Endothelial cell (in vitro differentiated cells): ENCODE data around the gene TBC1D1. TPM values are rescaled to one million over a fixed set of nuclear protein-coding genes. Genes with fewer than 3 reads are reported as not detected.

Experiments
- DNase-seq: peaks from one replicate; pipeline ENCODE4 v3.0.0; 2021; ENCODE audit warnings: low spot score
- H3K27ac Mint-ChIP-seq: one replicate; pipeline ENCODE4 v1.8.0; 2021; ENCODE audit warnings: mixed read lengths, inconsistent platforms; ENCODE audit not compliant: unreplicated experiment
- H3K27me3 Mint-ChIP-seq: one replicate; pipeline ENCODE4 v1.8.0; 2021; ENCODE audit warnings: mild to moderate bottlenecking, moderate library complexity, mixed read lengths, inconsistent platforms; ENCODE audit not compliant: unreplicated experiment
- H3K36me3 Mint-ChIP-seq: one replicate; pipeline ENCODE4 v1.8.0; 2021; ENCODE audit warnings: mild to moderate bottlenecking, low read depth, mixed read lengths, inconsistent platforms; ENCODE audit not compliant: unreplicated experiment
- H3K4me1 Mint-ChIP-seq: one replicate; pipeline ENCODE4 v1.8.0; 2021; ENCODE audit warnings: mild to moderate bottlenecking, mixed read lengths, inconsistent platforms; ENCODE audit not compliant: unreplicated experiment
- H3K4me3 Mint-ChIP-seq: one replicate; pipeline ENCODE4 v1.8.0; 2021; ENCODE audit warnings: mild to moderate bottlenecking, mixed read lengths, inconsistent platforms; ENCODE audit not compliant: unreplicated experiment
- H3K9me3 Mint-ChIP-seq: one replicate; pipeline ENCODE4 v1.8.0; 2021; ENCODE audit warnings: mixed read lengths, inconsistent platforms; ENCODE audit not compliant: unreplicated experiment
- total RNA-seq: library from RNA; stranded (reverse); fragmentation: NEBNext Ultra II Directional; extraction: Animal tissue kit (Norgen Biotek cat#: 25700); gene quantifications from one replicate; pipeline ENCODE4 v1.2.1, GENCODE V29; 2021; ENCODE audit not compliant: unreplicated experiment
- TF ChIP-seq, protein P1 (sequence below): fragments of 200-600 bp; sonication (generic); IDR thresholded peaks from one replicate; pipeline ENCODE4 v1.5.0; 2021; ENCODE audit warnings: antibody characterized with exemption; ENCODE audit not compliant: unreplicated experiment

The TBC1D1 gene
- total RNA-seq, 1 donor from 2014 or later, result 139 TPM

DNA sequence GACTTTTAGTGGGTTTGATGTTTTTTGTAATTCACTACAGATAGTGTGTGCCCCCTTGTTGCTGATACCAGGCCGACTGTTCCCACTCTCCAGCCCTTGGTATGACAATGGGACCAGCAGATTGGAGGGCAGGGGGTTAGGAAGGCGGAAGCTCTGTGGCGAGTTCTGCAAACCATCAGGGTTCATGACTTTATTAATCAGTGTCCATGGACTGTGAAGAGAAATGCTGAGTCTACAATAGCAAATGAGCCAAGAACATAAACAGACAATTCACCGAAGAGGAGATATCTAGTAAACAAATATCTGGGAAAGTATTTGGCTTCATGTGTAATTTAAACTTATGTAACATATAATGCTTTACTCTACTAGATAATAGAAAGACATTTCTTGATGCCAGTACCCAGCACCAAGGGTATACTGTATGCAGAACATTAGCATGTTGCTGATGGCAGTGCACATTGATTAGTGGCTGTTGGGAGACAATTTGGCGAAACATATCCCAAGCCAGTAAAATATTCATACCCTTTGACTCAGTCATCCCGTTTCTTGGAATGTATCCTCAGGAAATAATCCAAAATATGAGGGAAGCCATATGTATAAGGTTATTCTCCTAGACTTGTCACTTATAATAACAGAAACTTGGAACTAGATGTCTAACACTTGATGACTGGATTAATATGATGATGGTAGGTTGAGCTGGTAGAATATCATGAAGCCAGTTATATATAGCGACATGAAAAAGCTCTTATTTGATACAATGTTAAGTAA, 238.8 kb downstream of the TBC1D1 start:
- Mint-ChIP-seq H3K4me1 (peaks cover 21% of the 10 kb centered on the region), H3K36me3 (peaks cover 29% of the 10 kb centered on the region), H3K27me3 (peaks cover 5% of the 10 kb centered on the region), H3K4me3 (no peak overlapping the region), H3K27ac (no peak overlapping the region), H3K9me3 (no peaks in the 10 kb centered on the region)
- TF ChIP-seq, protein P1, sequence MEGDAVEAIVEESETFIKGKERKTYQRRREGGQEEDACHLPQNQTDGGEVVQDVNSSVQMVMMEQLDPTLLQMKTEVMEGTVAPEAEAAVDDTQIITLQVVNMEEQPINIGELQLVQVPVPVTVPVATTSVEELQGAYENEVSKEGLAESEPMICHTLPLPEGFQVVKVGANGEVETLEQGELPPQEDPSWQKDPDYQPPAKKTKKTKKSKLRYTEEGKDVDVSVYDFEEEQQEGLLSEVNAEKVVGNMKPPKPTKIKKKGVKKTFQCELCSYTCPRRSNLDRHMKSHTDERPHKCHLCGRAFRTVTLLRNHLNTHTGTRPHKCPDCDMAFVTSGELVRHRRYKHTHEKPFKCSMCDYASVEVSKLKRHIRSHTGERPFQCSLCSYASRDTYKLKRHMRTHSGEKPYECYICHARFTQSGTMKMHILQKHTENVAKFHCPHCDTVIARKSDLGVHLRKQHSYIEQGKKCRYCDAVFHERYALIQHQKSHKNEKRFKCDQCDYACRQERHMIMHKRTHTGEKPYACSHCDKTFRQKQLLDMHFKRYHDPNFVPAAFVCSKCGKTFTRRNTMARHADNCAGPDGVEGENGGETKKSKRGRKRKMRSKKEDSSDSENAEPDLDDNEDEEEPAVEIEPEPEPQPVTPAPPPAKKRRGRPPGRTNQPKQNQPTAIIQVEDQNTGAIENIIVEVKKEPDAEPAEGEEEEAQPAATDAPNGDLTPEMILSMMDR, result no peak
- no peak for DNase-seq

DNA sequence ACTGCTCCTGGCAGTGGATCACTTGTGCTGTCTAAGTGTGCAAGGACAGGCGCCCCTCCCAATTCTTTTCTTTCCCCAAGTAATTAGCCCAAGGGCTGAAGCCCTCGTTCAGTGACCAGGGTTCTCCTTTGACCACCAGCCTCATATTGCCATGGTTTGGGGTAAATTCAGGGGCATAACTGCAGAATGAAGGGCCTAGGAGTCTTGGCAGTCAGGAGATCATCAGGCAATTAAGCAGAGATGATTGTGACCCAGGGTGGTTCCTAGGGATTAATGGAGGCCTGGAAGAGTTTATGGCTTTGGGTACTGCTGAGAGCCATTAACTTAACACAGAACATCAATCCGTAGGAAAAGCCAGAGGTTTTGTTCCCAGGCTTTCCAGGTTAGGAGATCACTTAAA, 240.0 kb downstream of the TBC1D1 start:
- TF ChIP-seq, protein P1, result no peak
- peaks cover 21% of the 10 kb centered on the region for H3K4me1 Mint-ChIP-seq

DNA sequence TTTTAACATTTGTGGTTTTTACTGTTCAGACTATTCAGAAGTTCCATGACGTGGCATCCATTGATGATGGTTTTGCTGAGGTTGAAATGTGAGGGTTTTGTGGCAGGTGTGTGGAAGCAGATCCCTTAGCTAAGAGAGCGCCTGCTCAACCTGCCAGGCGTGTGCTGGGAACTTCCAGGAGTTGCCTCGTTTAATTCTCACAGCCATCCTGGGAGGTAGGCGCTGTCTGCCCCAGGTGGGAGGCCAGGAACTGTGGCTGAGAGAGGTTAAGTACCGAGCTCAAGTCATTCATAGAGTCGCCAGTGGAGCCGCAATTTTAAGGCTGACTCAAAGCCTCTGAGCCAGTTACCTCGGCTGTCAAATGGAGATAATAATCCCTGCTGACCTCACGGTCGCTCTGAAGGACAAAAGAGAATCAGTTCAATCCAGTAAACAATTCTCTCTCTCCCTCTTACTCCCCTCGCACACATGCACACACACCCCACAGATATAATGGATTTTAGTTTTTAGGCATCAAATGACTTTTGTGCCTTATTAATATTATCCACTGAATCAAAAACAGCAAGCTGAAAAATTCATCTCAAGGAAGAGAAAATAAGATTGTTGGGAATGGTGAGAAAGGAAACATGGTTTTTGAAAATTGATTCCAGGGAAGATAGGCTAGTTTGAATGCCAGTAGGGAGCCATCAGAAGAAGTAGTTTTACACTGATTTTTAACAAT, 240.6 kb downstream of the TBC1D1 start:
- no peak for DNase-seq
- Mint-ChIP-seq H3K4me1 (peaks cover 21% of the 10 kb centered on the region), H3K27ac (peak overlapping the region; percentile 71), H3K4me3 (no peak overlapping the region), H3K36me3 (peaks cover 30% of the 10 kb centered on the region), H3K27me3 (peaks cover 5% of the 10 kb centered on the region), H3K9me3 (no peaks in the 10 kb centered on the region)
- TF ChIP-seq, protein P1, result no peak

More for the DNA sequence above, 240.0 kb downstream of the TBC1D1 start:
- H3K9me3 Mint-ChIP-seq, result no peaks in the 10 kb centered on the region
- no peak overlapping the region for H3K27ac Mint-ChIP-seq
- no peak overlapping the region for H3K4me3 Mint-ChIP-seq
- H3K27me3 Mint-ChIP-seq, result peaks cover 5% of the 10 kb centered on the region
- no peak for DNase-seq
- H3K36me3 Mint-ChIP-seq, result peaks cover 30% of the 10 kb centered on the region

DNA sequence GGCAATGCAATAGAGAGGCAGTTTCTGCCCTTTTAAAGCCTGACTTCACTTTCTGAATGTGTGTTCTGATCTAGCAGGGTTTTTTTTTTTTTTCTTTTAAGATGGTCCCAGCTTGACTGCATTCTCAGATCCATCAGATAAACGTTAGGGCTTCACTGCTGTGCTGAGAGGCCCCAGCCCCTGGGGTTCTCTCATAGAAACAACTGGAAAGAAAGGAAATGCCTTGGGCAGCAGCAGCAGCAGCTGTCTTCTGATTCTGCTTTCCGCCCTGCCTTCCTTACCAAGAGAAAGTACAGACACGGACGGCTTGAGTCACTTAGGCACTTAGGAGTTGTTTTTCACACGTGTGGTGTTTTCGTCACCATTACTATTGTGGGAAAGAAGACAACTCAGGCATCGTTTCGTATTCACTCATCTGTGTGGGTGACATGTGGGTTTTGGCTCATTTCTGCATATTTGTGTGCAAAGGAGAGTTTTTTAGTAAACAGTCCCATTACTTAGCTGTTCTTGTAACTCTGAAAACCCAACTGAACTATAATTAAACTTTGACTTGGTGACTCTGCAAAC, 241.3 kb downstream of the TBC1D1 start:
- Mint-ChIP-seq H3K27me3 (peaks cover 5% of the 10 kb centered on the region), H3K36me3 (peaks cover 26% of the 10 kb centered on the region), H3K27ac (peak overlapping the region; percentile 91), H3K9me3 (no peaks in the 10 kb centered on the region), H3K4me3 (no peak overlapping the region), H3K4me1 (peaks cover 21% of the 10 kb centered on the region)
- DNase-seq, result peak; percentile 23
- TF ChIP-seq, protein P1, result no peak
